ENCODE measurements around the gene SLC22A3.

DNA sequence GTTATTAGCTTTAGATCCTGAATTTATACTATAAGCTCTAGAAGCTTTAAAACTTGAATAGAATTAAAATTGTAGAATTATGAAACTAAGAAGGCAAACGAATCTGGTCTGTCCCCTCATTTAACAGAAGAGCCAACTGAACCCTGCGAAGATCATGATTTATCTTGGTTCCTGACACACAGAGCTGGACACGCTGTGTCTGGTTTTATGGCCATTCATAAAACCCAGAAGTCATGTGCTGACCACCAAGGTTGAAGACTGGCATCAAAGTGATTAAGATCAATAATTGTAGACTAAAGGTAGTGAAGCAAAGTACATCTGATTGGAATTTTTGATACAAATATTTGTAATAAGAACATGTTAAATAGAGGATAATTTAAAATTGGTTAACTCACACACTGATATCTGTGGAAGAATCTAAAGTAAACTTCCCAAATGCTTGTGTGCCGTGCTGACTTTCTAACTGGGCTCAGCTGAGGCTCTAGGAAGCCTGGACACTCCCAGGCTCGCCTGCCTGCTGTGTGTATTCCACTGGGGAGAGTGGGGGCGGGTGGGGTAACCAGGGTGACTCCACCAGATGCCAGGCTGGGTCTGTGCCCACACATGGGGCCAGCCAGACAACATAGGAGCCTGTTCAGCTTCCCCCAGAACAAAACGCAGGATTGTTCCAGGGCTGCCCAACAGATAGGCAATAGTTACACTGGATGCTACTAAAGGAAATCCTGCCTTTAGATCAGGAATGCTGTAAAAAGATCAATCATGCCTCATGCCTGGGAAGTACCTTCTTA lies 42.1 kb upstream of the SLC22A3 start:
- TF ChIP-seq, protein P1, sequence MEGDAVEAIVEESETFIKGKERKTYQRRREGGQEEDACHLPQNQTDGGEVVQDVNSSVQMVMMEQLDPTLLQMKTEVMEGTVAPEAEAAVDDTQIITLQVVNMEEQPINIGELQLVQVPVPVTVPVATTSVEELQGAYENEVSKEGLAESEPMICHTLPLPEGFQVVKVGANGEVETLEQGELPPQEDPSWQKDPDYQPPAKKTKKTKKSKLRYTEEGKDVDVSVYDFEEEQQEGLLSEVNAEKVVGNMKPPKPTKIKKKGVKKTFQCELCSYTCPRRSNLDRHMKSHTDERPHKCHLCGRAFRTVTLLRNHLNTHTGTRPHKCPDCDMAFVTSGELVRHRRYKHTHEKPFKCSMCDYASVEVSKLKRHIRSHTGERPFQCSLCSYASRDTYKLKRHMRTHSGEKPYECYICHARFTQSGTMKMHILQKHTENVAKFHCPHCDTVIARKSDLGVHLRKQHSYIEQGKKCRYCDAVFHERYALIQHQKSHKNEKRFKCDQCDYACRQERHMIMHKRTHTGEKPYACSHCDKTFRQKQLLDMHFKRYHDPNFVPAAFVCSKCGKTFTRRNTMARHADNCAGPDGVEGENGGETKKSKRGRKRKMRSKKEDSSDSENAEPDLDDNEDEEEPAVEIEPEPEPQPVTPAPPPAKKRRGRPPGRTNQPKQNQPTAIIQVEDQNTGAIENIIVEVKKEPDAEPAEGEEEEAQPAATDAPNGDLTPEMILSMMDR (IDR thresholded peaks at IDR 0.05), result no peak
- TF ChIP-seq POLR2A (IDR thresholded peaks at IDR 0.05), result no peak

Measured in testis (tissue), 2 donors.